ENCODE measurements around the gene RBMS1.

Gene RBMS1

GRCh38 chr2:160303076-160303475 is 190.5 kb downstream of the RBMS1 start:
- no peak for TF ChIP-seq CTCF (conservative IDR thresholded peaks at IDR 0.05; ENCODE audit: low read depth)
- DNase-seq (ENCODE audit: low spot score), result no peak
- ChIA-PET POLR2A (ENCODE audit: low non-redundant PET) (no interaction called here), CTCF (interaction anchor here (1.2 kb wide), 1 partner anchor 81 kb away, joined by 3 read pairs; no protein-coding TSS in a partner anchor)
- H3K27ac ChIP-seq, result no peak overlapping the region

- no peak overlapping the region for H3K27ac ChIP-seq
- ChIA-PET CTCF (interaction anchor here (0.6 to 1.1 kb wide), 3 partner anchors 231 to 676 kb away, joined by 5 to 6 read pairs (median 5); no protein-coding TSS in a partner anchor), POLR2A (ENCODE audit: low non-redundant PET) (no interaction called here)
- no peak for TF ChIP-seq CTCF (conservative IDR thresholded peaks at IDR 0.05; ENCODE audit: low read depth)
- DNase-seq (ENCODE audit: low spot score), result no peak
Measured at GRCh38 chr2:160301420-160301819, 192.2 kb downstream of the RBMS1 start.

- CTCF ChIA-PET, result no interaction called here
Measured at GRCh38 chr2:160300203-160300602, 193.4 kb downstream of the RBMS1 start.

GRCh38 chr2:160299540-160299939 is 194.1 kb downstream of the RBMS1 start:
- TF ChIP-seq CTCF (conservative IDR thresholded peaks at IDR 0.05; ENCODE audit: low read depth), result no peak
- H3K27ac ChIP-seq, result no peak overlapping the region
- ChIA-PET POLR2A (ENCODE audit: low non-redundant PET) (no interaction called here), CTCF (no interaction called here)
- no peak for DNase-seq (ENCODE audit: low spot score)

More at GRCh38 chr2:160300203-160300602, 193.4 kb downstream of the RBMS1 start:
- POLR2A ChIA-PET (ENCODE audit: low non-redundant PET), result no interaction called here
- no peak for TF ChIP-seq CTCF (conservative IDR thresholded peaks at IDR 0.05; ENCODE audit: low read depth)
- no peak overlapping the region for H3K27ac ChIP-seq
- no peak for DNase-seq (ENCODE audit: low spot score)

- POLR2A ChIA-PET (ENCODE audit: low non-redundant PET), result no interaction called here
- TF ChIP-seq CTCF (conservative IDR thresholded peaks at IDR 0.05; ENCODE audit: low read depth), result no peak
- CTCF ChIA-PET, result no interaction called here
- no peak overlapping the region for H3K27ac ChIP-seq
- DNase-seq (ENCODE audit: low spot score), result no peak
Measured at GRCh38 chr2:160298960-160299359, 194.6 kb downstream of the RBMS1 start.

- no peak overlapping the region for H3K27ac ChIP-seq
- TF ChIP-seq CTCF (conservative IDR thresholded peaks at IDR 0.05; ENCODE audit: low read depth), result no peak
- POLR2A ChIA-PET (ENCODE audit: low non-redundant PET), result no interaction called here
- DNase-seq (ENCODE audit: low spot score), result no peak
- CTCF ChIA-PET, result interaction anchor here (0.6 kb wide), 2 partner anchors 38 to 699 kb away, joined by 3 to 6 read pairs; no protein-coding TSS in a partner anchor
Measured at GRCh38 chr2:160295519-160296207, 197.9 kb downstream of the RBMS1 start.

All from RWPE1 (cell line).